BLaER1 treated with 17β-estradiol and CSF1 and Interleukin-3, amounts not matched to agents 10 nM and 100 nM (cell line): ENCODE results near the gene TBX18.

ENCODE experiments used
- H3K27ac ChIP-seq, 11 experiments: shearing (Covaris generic); formaldehyde crosslinking; 2 replicates each; pipeline ENCODE4 v1.8.1; 2022
- H3K27me3 ChIP-seq, 11 experiments: shearing (Covaris generic); formaldehyde crosslinking; 2 replicates each; pipeline ENCODE4 v1.8.1; 2022
- H3K36me3 ChIP-seq, 11 experiments: shearing (Covaris generic); formaldehyde crosslinking; 2 replicates each; pipeline ENCODE4 v1.8.1; 2022
- H3K4me1 ChIP-seq, 10 experiments: shearing (Covaris generic); formaldehyde crosslinking; 2 replicates each; pipeline ENCODE4 v1.8.1; 2022
- H3K4me2 ChIP-seq, 11 experiments: shearing (Covaris generic); formaldehyde crosslinking; 2 replicates each; pipeline ENCODE4 v1.8.1; 2022
- H3K4me3 ChIP-seq, 10 experiments: shearing (Covaris generic); formaldehyde crosslinking; 2 replicates each; pipeline ENCODE4 v1.8.1; 2022
- H3K9ac ChIP-seq, 11 experiments: shearing (Covaris generic); formaldehyde crosslinking; 2 replicates each; pipeline ENCODE4 v1.8.1; 2022
- H3K9me3 ChIP-seq, 11 experiments: shearing (Covaris generic); formaldehyde crosslinking; replicated peaks in 1 of 11; 2 replicates each; pipeline ENCODE4 v1.8.1; 2022
- H4K20me1 ChIP-seq, 11 experiments: shearing (Covaris generic); formaldehyde crosslinking; 2 replicates each; pipeline ENCODE4 v1.8.1; 2022
- Cebpa-rat ChIP-seq, 11 experiments: shearing (Covaris generic); IDR thresholded peaks; 2 replicates each; pipeline ENCODE4 v1.8.1; 2022

The TBX18 gene

GRCh38 chr6:84739866-84740208 is 24.6 kb downstream of the TBX18 start:
- Histone ChIP-seq H3K9me3 (no peaks in the 10 kb centered on the region), H3K36me3 (no peaks in the 10 kb centered on the region), H3K9ac (no peak overlapping the region), H3K27ac (no peak overlapping the region), H4K20me1 (no peaks in the 10 kb centered on the region), H3K27me3 (no peaks in the 10 kb centered on the region), H3K4me1 (no peaks in the 10 kb centered on the region), H3K4me2 (no peak overlapping the region), H3K4me3 (no peak overlapping the region)
- TF ChIP-seq Cebpa-rat (IDR thresholded peaks at IDR 0.05), result no peak

- Histone ChIP-seq H3K27ac (no peak overlapping the region), H4K20me1 (no peaks in the 10 kb centered on the region)
Measured at GRCh38 chr6:84738996-84739865, 25.2 kb downstream of the TBX18 start.

GRCh38 chr6:84733889-84734288 is 30.5 kb downstream of the TBX18 start:
- Histone ChIP-seq H3K27me3 (no peaks in the 10 kb centered on the region), H3K4me1 (no peaks in the 10 kb centered on the region), H3K4me3 (no peak overlapping the region), H3K4me2 (no peak overlapping the region), H3K36me3 (no peaks in the 10 kb centered on the region), H3K27ac (no peak overlapping the region), H3K9ac (no peak overlapping the region), H4K20me1 (no peaks in the 10 kb centered on the region), H3K9me3 (no peaks in the 10 kb centered on the region)
- TF ChIP-seq Cebpa-rat (IDR thresholded peaks at IDR 0.05), result no peak

More at GRCh38 chr6:84738996-84739865, 25.2 kb downstream of the TBX18 start:
- no peaks in the 10 kb centered on the region for H3K4me1 ChIP-seq
- H3K9me3 ChIP-seq, result no peaks in the 10 kb centered on the region
- H3K27me3 ChIP-seq, result no peaks in the 10 kb centered on the region
- no peak overlapping the region for H3K9ac ChIP-seq
- TF ChIP-seq Cebpa-rat (IDR thresholded peaks at IDR 0.05), result no peak
- no peak overlapping the region for H3K4me3 ChIP-seq
- H3K4me2 ChIP-seq, result no peak overlapping the region
- H3K36me3 ChIP-seq, result no peaks in the 10 kb centered on the region

- Histone ChIP-seq H3K27ac (no peak overlapping the region), H3K4me1 (no peaks in the 10 kb centered on the region), H3K36me3 (no peaks in the 10 kb centered on the region), H3K27me3 (no peaks in the 10 kb centered on the region), H3K4me2 (no peak overlapping the region), H4K20me1 (no peaks in the 10 kb centered on the region), H3K9me3 (no peaks in the 10 kb centered on the region), H3K4me3 (no peak overlapping the region), H3K9ac (no peak overlapping the region)
- no peak for TF ChIP-seq Cebpa-rat (IDR thresholded peaks at IDR 0.05)
Measured at GRCh38 chr6:84731901-84732300, 32.5 kb downstream of the TBX18 start.

GRCh38 chr6:84731401-84731800 is 33.0 kb downstream of the TBX18 start:
- Histone ChIP-seq H3K27ac (no peak overlapping the region), H3K4me3 (no peak overlapping the region), H3K4me2 (no peak overlapping the region), H3K9ac (no peak overlapping the region), H3K4me1 (no peaks in the 10 kb centered on the region), H3K36me3 (no peaks in the 10 kb centered on the region), H3K27me3 (no peaks in the 10 kb centered on the region), H3K9me3 (no peaks in the 10 kb centered on the region), H4K20me1 (no peaks in the 10 kb centered on the region)
- TF ChIP-seq Cebpa-rat (IDR thresholded peaks at IDR 0.05), result no peak

GRCh38 chr6:84728602-84729001 is 35.8 kb downstream of the TBX18 start:
- Histone ChIP-seq H3K27ac (no peak overlapping the region), H3K4me1 (no peaks in the 10 kb centered on the region), H3K9ac (no peak overlapping the region), H3K27me3 (no peaks in the 10 kb centered on the region), H3K4me3 (no peak overlapping the region), H3K9me3 (no peaks in the 10 kb centered on the region), H4K20me1 (no peaks in the 10 kb centered on the region), H3K4me2 (no peak overlapping the region), H3K36me3 (no peaks in the 10 kb centered on the region)
- no peak for TF ChIP-seq Cebpa-rat (IDR thresholded peaks at IDR 0.05)

- TF ChIP-seq Cebpa-rat (IDR thresholded peaks at IDR 0.05), result no peak
- no peaks in the 10 kb centered on the region for H3K36me3 ChIP-seq
- no peak overlapping the region for H3K4me2 ChIP-seq
Measured at GRCh38 chr6:84719152-84719551, 45.2 kb downstream of the TBX18 start.

GRCh38 chr6:84718038-84718955 is 46.1 kb downstream of the TBX18 start:
- no peaks in the 10 kb centered on the region for H3K36me3 ChIP-seq
- peaks cover 0 to 9% (median 0%) of the 10 kb centered on the region in 10 experiments; a peak in 2 of 20 replicates for H3K4me1 ChIP-seq
- TF ChIP-seq Cebpa-rat (IDR thresholded peaks at IDR 0.05), result no peak
- no peaks in the 10 kb centered on the region for H3K27me3 ChIP-seq
- H3K27ac ChIP-seq, result no peak overlapping the region
- peak overlapping the region in 2 of 11 experiments; percentile 23 to 33; a peak in 3 of 22 replicates for H3K4me2 ChIP-seq
- no peak overlapping the region for H3K9ac ChIP-seq
- H4K20me1 ChIP-seq, result no peaks in the 10 kb centered on the region
- no peaks in the 10 kb centered on the region for H3K9me3 ChIP-seq
- H3K4me3 ChIP-seq, result no peak overlapping the region

More at GRCh38 chr6:84719152-84719551, 45.2 kb downstream of the TBX18 start:
- Histone ChIP-seq H3K27ac (no peak overlapping the region), H3K4me1 (peaks cover 0 to 9% (median 0%) of the 10 kb centered on the region in 10 experiments; a peak in 2 of 20 replicates), H3K9me3 (no peaks in the 10 kb centered on the region), H3K9ac (no peak overlapping the region), H3K27me3 (no peaks in the 10 kb centered on the region), H4K20me1 (no peaks in the 10 kb centered on the region), H3K4me3 (no peak overlapping the region)

- no peaks in the 10 kb centered on the region for H3K27me3 ChIP-seq
- no peaks in the 10 kb centered on the region for H4K20me1 ChIP-seq
- H3K4me2 ChIP-seq, result no peak overlapping the region
- H3K9me3 ChIP-seq, result no peaks in the 10 kb centered on the region
- TF ChIP-seq Cebpa-rat (IDR thresholded peaks at IDR 0.05), result no peak
- H3K36me3 ChIP-seq, result no peaks in the 10 kb centered on the region
- H3K4me1 ChIP-seq, result no peaks in the 10 kb centered on the region
- H3K4me3 ChIP-seq, result no peak overlapping the region
- no peak overlapping the region for H3K27ac ChIP-seq
- no peak overlapping the region for H3K9ac ChIP-seq
Measured at GRCh38 chr6:84709121-84709520, 55.3 kb downstream of the TBX18 start.
